NCI-H460 (cell line): Measurements from ENCODE around the gene MORN1. TPM values are rescaled to one million over a fixed set of nuclear protein-coding genes. Genes with fewer than 3 reads are reported as not detected.

Experiments used
- DNase-seq: peaks from one replicate; pipeline ENCODE4 v3.0.0-alpha.2; 2016; ENCODE audit warnings: low read depth; ENCODE audit errors: extremely low read depth
- total RNA-seq: library from RNA; depleted of rRNA; stranded (reverse); fragments of >200 nt; shearing (Covaris generic); gene quantifications from 2 replicates; pipeline ENCODE4 v1.2.3, GENCODE V29; 2014

The MORN1 gene
- total RNA-seq, 1 experiment from 2014 or later = 12.2 TPM

DNA sequence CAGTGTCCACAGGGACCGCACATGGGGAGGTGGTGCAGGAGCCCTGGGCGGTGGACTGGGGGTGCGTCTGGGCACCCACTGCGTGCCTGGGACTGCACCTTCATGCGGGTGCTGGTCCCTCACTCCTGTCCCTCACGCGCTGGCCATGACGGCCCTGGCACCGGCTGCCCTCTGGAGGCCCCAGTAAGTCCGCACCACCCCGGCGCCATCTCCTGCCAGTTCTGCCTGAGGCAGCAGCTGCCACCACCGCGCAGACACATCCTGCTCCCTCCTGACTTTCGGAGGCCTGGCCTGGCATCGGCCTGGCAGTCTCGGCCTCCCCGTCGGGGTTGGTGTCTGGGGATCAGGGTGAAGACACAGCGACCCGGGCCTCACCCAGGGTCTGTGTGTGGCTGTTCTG lies 64.8 kb downstream of the MORN1 start:
- no peak for DNase-seq

DNA sequence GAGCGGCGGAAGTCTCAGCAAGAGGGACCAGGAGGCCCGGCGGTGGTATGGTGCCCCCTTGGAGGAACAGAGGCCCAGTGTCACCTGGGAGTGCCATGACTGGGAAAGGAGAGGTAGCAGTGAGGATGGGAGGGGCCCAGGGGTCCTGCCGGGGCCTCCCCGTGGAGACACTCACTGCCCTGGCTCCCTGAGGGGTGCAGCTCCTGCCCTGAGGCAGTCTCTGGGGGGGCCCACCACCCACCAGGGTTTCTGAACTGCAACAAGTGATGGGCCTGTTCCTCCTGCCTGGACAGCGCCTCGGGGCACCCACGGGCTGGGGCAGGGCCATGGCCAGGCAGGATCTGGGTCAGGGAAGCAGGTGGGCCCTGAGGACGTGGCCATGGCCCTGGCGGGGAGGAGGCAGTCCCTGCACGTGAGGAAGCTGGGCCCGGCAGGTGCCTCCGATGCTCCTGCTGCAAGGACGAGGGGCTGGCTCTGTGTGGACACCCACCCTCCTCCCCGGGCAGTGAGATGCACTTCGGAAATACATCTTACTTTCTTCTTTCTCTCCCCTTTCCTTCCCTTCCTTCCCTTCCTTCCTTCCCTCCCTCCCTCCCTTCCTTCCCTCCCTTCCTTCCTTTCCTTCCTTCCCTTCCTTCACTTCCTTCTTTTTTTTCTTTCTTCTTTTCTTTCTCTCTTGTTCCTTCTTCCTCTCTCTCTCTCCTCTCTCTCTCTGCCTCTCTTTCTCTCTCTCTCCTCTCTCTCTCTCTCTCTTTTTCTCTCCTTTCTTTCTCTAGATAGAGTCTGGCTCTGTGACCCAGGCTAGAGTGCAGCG lies 66.6 kb downstream of the MORN1 start:
- no peak for DNase-seq

DNA sequence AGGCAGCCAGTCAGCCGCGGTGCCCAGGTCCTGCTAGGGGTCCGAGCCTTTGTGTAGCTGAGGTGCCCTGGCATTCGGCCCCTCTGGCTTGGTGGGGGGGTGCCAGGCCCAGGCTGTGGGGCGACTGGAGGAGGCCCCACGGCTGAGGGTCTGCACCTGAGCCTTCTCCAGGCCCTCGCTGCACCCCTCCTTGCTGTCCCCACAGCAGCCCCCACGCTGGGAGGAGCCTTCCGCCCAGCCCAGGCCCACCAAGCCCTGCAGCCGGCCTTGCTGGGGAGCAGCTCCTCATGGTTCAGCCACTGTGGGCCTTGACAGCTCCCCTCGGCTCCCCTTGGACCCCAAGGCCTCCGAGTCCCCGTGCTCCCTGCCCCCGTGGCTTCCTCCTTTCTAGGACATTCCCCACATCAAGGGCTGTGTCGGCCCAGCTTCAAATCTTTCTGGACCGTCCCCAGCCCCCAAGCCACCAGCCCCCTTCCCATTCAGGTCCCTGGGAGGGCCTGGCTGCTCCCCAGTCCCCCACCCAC lies 67.8 kb downstream of the MORN1 start:
- DNase-seq = no peak

DNA sequence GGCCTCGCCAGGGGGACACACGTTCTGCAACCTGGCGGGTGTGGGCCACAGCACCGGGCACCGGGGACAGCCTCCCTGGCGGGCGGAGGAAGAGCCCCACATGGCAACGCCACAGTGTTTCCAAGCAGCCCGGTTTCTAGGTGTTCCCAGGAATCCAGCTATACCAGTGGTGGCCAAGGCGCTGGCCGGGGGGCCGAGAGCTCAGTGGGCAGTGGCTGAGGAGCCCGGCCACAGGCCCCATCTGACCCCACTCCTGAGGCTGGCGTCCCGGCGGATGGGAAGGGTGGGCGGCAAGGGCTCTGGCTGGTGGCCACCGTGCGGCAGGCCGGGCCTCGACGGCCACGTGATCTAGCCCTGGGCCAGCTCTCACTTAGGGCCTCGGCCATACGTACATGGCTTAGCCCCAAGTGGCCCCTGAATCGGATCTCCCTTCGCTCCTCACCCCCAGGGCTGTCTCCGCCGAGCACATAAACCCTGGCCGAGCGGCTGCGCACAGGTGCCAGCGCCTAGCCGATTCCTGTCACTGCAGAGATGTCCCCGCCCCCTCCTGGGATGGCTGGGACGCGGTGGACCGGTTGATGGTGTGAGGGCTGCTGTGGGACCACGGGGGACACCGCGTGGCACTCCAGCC lies 68.7 kb downstream of the MORN1 start:
- DNase-seq = no peak

DNA sequence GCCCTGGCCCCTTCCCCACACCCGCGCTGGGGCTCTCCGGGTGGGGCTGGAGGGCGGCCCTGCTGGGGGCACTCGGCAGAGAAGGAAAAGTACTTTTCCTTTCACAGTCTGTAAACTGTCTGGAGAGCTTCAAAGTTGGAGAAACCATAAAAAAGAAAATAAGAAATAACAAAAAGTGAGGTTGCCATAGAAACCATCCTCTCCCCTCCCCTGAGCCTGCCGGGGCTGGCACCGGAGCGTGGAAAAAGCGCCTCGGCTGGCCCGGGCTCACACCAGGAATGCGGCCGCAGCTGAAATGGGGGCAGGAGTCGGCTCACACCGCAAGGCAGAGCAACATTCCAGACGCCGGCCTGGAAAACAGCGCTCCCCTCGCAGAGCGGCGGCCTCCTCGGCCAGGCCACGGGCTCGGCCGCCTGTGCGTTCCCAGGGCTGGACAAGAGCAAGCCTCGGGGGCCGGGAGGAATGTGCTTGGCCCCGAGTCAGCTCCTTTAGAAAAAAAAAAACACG lies 69.2 kb downstream of the MORN1 start:
- no peak for DNase-seq

DNA sequence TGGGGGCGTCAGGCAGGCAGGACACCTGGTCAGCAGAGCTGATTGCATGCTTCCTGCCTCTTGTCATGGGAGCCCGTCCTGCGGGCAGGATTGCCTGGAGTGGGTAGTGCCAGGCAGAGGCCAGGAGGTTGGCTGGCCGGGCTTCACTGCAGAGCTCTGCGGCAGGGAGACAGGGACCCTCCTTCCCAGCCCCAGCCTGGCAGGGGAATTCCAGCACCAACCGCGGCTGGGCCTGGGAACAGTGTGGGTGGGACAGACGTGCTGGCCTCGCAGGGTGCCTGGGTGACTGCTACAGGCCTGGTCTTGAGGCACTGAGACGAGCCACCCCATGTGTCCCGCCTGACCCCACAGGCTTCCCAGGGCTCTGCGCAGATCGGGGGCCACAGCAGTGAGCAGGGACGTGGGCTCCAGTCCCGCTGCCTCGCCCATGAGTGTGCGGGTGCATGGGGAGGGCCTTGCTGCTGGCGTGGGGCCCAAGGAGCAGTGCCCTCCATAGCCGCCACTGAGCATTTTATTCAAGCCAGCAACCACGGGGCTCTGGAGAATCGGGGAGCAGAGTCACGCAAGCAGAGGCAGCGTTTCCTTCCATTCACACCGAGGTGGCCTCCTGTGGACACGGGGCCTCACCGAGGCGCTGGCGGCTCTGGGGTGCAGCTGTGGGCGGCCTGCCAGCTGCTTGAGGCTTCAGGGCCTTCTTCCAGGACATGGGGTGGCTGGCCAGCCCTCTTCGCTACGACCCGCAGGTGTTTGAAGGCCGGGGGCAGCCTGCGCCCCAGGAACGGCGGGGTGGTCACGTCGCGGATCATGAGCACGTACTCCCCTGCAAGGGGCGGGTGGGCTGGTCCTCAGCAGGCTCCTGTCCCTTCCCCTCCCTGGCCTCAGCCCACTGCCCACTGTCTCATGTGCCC lies 70.3 kb downstream of the MORN1 start:
- DNase-seq = no peak

DNA sequence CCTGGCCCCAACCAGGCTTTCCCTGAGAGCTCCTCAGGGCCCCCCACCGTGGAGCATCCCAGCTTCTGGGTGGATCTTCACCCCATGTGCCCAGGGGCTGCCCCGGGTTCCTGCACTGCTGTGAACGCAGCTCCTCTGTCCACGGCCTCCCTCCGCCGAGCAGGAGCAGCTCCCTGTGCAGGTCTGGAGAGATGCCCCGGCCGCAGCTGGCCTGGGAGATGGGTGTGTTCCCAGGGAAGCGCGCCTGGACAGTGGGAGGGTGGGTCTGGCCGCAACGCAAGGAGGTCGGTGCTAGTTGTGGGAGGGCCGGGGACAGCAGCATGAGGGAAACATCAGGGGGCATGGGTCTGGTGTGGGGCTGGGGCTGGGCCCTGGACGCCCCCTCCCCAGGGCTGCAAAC lies 71.3 kb downstream of the MORN1 start:
- no peak for DNase-seq

DNA sequence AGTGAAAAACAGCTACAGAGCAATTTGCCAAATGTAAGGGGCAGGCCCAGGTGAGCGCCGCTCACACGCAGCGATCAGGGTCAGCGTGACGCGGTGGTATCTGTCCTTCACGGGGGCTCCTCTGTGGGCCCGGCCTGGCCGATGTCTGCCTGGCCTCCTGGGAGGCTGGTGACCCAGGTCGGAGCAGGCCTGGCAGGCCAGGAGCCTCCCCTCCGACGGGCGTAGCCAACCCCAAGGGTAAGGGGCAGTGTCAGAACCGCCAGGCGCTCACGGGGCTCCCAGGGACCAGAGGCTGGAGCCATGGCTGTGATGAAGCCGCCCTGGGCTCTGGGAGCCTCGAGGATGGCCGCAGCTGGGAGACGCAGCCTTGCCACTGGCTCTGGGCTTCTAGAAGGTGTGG lies 72.1 kb downstream of the MORN1 start:
- DNase-seq = no peak

DNA sequence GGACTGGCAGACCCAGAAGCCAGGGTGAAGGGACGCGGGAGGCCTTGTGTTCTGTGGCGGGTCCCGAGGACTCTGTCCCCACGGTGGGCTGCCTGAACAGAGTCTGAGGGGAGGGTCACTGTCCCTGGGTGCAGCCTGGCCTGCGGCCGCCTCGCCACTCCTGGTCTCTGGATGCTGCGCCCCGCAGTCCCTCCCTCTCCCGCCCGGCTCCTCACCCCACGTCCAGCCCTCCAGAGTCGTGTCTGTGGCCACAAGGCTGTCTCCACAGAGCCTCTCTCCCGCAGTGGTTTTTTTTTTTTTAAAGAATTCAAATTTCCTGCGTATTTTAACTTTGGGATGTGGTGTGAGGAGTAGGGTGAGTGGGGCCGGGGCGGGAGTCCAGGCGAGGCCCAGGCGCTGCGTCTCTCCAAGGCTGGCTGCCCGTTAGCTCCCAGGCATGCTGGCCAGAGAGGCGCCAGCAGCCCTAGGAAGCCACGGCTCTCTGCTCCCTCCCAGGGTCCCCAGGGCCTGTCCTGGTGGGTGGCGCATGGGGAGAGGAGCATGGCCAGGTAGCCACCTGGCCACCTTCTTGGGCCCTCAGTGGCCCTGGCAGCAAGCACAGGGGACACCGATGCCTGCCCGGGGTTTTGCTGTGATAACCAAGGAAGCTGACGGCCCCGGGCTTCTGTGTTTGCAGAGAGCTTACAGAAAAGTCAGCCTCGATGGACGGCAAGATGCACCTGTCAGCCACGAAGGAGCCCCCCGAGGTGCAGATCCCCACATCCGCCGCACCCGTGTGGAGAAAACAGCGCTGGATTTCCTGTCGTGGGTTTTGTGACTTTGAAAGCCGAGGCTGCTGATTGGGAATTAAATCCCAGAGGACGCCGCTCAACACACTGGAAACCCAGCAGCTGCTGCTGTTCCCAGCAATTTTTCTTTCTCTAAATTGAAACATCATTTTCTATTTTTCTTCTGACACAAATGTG lies 72.8 kb downstream of the MORN1 start:
- no peak for DNase-seq

DNA sequence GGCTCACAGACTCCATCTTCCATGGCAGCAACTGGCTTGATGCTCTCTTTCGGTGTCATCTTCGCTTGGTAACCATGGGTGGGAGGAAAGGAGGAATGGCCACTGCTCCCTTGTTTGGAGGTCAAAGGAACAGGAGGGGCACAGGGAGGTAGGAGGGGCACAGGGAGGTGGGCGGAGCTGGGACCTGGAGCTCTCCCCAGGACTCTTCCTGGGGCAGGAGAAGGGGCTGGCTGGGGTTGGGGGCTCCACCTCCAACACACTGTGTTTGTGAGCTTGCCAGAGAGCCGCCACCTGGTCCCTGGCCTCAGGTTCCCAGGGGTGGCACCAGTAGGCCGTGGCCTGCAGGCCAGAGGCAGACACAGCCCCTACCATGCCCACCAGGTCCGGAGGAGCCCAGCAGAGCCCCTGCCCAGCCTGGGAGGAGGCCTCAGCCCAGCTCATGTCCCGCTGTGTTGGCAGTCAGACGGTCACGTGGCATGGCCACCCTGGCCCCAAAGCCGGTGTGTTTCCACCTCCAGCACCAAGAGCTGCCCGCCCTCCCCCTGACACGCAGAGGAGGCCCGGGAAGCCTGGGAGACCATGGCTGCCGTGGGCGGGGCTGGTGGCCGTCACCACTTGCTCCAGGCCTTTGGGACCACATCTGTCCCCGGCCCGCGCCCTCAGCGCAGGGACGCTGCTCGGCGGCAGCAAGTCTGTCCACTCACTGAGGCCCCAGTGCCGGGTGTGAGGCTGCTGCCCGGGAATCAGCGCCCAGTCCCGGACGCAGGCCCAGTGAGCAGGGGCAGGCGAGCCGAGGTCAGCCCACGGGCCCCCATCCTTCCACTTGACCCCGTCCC lies 73.9 kb downstream of the MORN1 start:
- DNase-seq = no peak

DNA sequence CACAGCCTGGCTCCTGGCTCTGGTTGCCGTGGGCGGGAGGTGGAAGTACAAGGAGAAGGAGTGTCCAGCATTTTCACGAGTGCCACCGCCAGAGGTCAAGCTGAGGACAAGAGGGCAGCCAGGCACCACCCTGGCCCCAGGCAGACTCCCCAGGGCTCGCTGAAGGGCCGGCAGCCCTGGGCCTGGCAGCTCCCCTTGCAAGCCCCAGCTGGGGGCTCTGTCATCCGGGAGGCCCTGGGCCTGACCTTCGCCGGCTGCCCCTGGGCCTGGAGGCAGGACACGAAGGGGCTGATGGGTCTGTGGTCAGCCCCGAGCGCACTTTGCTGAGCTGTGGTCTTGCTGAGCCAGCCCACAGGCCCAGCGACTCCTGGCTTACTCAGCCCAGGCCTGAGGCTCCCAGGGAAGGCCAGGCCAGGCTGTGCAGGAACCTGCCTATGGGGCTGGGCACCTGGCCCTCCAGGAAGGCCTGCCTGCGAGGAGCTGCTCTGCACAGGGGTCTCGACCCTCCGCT lies 74.8 kb downstream of the MORN1 start:
- no peak for DNase-seq

DNA sequence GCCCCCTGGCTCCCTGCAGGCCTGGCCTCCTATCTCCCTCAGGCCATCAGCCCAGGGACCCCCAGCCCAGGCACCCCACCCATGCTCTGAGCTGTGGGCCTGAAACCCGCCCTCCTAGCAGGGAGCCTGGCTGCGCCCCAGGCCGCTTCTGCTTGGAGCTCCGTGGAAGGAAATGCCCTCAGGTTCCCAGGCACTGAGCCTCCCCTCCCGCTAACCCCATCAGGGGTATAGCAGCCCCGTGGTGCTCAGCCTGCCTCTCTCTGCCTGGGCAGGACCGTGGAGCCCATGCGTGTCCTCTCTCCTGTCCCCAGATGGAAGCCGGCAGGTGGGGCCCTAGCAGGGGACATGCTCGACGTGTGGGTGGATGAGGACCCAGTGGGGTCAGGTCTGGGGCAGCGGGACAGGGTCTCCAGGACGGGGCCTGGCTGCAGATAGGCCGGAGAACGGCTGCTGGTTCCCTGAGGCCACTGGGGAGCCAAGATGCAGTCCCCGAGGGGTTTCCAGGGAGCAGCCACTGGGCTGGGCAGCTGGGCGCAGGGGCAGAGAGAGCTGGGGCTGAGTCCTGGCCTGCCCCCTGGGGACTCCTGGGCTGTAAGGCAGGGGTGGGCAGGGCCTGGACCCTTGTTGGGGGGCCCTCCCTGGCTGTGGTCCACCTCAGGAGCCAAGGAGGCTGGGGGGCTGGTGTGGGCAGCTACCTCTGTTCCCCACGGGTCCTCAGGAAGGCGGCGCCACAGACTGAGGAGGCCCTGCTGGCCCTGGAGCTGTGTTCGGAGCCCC lies 75.5 kb downstream of the MORN1 start:
- no peak for DNase-seq

DNA sequence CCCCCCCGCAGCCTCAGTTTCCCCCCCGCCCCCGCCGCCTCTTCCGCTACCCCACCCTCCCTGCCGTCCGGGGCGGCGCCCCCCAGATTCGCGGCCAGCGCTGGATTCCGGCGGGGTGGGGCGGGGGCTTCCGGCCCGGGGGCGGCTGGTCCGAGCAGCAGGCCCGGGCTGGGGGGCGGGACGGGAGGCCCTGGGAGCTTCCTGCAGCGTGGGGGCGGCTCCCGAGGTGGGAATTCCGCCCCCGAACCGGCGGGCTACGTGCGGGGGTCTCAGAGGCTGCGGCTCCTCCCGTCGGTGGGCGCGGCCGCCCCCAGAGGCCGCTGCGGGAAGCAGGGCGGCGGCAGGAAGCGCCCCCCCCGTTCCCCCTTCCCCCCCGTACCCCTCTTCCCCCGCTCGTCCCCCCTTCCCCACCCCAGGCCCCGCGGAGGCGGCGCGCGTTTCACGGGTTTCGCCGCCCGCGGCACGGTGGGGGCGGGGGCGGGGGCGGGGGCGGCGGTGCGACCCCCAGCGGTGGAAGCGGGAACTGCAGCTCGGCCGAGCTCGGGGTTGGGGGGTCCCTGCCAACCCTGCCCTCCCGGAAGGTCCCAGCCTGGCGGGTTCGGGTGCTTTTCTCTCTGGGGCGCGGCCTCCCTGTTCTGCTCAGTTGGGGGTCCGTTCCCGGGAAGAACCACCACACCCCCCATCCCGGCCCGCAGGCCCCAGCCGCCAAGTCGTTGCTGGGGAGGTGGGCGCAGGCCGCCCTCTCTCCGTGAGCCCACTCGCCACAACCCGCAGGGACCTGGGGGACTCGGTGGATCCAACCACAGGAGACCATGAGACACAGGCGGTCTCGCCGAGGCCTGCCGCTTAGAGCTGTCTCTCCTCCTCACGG lies 76.3 kb downstream of the MORN1 start:
- DNase-seq = no peak

DNA sequence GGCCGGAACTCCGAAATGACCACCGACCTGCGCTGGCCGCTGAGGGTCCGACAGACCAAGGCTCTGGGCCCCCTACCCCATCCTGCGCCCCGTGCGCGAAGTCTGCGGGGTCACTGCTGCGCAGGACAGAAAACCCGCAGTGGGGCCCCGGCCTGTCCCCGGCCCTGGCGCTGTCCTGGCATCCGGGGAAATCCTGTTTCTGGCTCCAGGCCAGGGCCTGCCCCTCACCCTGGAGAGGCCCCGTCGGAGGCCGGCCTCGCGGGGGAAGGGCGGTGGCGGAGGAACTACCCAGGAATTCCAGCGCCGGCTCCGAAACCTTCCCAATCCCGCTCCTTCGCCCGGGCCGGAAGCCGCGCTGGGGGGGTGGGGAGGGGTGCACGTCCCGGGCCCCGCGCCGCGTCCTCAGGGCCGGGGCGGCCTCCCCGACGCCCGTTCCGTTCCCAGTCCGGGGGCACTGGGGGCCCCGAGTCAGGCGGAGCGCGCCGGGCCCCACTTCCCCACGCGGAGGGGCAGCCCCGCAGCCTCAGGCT lies 77.0 kb downstream of the MORN1 start:
- DNase-seq = peak; percentile 27

DNA sequence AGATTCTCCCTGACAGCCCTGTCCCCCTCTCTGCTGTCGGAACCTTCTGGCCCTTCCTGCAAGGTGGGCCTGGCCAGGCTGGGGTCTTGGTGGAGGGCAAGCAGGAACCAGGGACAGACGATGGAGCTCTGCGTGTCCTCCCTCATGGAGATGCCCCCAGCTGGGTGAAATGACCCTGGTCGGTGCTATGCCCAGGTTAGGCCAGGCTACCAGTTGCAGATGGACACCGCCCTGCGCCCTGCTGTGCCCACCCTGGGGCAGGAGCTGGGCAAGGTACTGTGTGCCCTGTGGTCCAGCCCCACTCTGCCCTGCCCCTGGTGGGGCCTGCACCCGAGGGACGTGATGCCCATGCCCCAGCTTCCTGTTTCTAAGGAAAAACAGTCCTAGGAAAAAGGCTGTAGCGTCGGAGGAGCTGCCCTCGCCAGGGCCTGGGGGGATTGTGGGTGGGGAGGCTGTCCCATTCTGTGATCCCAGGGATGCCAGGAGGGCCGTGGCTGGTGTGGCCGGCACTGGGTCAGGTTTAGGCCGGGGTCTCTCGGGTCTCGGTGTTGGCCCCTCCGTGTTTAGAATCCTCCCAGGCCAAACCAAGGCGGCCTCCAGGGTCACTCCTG lies 77.6 kb downstream of the MORN1 start:
- no peak for DNase-seq
